HG02763 (cell line): ENCODE results near the gene PHF21A.
"Not testable (repeated sequence)": the region's sequence is repeated elsewhere in the genome, so short reads cannot be mapped to it uniquely, and the experiment has no call there.

ENCODE experiments used
- ATAC-seq: cut with Tn5 transposase; IDR thresholded peaks from one replicate; pipeline ENCODE4 v1.9.1; 2021; ENCODE audit warnings: mild to moderate bottlenecking, moderate library complexity; ENCODE audit not compliant: unreplicated experiment

Gene PHF21A

DNA sequence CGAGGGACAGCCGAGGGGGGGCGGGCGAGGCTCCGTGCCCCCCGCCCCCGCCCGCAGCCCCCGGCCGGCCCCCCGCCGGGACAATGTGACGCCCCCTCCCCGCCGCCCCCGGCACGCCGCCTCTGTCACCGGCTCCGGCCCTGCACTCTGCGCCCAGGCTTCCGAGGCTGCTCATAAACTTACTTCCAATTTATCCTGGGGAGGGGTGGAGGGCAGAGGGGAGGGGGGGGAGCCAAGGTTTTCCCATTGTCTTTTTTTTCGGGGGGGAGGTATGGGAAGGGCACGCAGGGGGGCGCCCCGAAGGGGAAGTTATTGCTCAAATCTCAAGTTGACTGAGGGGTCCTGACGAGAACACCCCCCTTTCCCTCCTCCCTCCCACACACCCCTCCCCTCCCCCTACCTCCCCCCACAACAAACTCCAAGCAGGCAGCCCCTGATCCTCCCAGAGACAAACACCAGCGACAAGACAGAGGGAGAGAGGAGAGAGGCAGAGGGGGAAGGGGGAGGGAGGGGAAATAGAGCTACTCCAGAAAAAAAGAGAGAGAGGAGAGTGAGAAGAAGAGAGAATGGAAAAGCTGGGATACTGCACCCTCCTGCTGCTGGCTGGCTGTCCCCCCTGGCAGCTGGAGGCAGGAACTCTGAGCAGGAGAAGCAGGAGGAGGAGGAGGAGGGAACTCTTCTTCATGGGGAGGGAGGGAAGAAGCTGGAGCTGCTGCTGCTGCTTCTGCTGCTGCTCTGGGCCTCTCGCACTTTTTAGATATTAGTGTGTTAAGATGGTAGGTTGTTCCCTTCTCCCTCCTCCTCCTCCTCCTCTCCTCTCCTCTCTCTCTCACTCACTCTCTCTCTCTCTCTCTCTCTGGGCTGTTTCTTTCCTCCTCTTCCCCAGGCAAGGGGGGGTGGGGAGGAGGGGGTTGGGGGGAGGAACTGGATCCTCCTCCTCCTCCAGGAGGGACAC is 631 bp downstream of the PHF21A start:
- peak; percentile 1 for ATAC-seq

DNA sequence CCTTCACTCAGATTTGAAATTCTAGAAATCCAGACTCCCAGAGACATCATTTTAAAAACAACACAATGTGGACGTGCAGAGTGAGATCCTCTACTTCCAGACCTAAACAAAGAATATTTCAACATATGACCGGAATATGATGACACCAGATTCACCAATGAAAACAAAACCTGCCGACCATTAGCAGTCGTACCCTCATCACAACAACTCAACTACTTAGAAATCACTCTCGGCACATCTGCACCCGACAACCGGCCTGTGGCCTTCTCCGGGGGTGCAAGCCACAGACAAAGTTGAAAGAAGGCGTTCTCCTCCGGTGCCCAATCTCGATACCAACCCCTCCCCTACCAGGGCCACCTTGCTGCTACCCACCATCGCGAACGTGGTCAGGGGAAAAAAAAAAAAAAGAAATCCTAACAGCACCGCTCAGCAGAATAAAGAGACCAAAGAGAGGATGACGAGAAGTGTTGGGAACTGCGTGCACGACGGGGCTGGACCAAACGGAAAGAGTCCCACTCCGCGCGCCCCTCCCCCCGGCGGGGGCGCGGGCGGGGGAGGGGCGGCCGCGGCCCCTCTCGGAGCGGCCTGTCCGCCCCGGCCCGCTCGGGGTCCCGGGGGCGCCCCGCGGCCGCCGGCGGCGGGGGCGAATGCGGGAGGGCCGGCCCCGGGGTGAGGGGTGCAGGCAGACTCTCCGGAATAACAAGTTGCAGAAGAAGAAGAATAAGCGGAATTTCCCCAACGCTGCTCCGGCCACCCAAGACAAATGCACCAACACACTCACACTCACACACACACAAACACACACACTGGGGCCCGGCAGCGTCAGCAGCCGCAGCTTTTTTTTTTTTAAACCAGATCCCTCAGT is 1.7 kb downstream of the PHF21A start:
- peak; percentile 25 for ATAC-seq

DNA sequence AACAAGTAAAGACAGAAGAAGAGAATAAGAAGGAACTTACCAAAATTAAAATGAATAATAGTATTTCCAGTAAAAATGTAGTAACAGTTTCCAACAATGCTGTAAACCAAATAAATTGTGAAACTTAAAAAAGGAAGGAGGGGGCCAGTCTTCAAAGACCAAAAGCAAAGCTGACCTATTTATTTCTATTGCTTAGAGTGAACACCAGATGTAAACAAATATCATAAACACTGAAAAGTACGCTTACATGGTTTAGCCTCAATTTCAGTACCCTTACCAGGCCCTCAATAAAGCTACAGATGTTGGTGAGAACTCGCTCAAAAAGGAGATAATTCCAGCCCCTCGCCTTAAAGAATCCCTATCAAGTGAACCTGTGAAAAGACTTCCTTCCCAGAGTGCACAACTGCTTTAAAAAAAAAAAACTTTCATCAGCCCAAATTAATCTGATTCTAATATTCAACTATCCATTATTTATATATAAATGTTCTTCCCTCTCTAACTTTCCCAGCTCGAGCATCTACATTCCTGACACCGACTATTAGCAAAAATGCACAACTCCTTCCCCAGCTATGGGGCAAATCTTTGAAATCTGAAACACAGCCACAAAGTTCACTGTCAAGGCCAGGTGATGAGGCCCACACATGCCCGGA is 2.4 kb downstream of the PHF21A start:
- no peak for ATAC-seq

DNA sequence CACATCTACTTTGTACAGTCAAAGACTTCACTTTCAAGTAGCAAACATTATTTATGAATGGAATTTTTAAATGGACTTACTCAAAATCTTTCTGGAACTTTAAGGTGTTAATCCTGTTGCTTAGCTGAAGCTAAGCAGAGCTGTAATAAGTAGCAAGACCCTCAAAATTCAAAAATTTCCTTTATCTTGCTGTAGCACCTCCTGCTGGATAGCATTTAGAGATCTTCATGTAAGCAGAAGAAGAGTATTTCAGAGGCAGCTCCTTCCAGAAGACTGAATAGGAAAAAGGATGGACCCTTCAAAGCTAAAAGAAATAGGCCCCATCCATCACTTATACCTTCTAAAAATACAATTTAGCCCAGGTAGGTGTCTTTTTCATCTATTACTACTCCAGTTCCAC is 3.4 kb downstream of the PHF21A start:
- ATAC-seq: no peak

- ATAC-seq: not testable (repeated sequence)
Observed at GRCh38 chr11:46116712-46117037, 4.6 kb downstream of the PHF21A start.

GRCh38 chr11:46116007-46116711 is 5.1 kb downstream of the PHF21A start:
- ATAC-seq: no peak

DNA sequence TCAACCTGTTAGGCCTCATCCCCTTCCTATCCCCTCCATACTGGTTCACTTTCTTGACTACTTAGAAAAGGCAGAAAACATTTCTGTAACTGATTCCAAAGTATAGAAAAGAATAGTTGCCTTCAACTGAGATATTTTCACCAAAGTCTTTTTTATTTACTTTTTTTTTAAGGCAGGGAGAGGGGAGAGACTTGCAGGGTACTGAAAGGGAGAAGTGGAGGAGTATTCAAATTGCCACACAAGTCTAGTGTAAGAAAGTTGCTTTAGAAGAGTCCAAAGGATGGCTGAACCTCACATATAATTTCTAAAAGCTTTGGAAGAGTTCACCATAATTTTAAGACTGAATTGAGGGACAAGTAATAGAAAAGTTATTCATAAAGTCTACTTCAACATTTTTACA is 6.3 kb downstream of the PHF21A start:
- no peak for ATAC-seq

GRCh38 chr11:46114378-46114777 is 6.9 kb downstream of the PHF21A start:
- no peak for ATAC-seq

DNA sequence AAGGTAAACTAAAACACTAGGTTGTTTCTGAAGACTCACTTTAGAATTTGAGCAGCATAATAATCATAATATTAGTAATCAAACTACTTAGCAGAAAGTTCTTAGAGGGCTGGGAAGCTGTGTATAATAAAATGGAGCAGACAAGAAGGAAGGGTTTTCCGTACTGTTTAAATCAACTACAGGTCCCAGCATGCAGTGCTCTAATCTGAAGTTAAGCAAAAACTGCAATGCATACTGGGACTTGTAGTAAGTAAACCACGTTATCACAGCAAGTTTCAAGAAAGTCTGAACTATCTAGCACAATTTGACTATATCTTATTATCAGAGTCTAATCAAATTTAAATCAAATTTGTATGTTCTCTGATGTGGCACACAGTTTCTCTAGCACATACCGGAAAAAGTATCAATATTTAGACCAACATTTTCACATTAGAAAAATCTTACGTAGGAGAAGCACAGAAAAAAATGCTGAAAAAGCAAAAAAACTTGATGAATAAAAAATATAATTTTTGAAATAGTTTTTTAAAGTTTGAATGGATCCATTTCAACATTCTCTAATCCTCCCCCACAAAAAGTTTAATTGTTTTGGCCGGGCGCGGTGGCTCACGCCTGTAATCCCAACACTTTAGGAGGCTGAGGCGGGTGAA is 8.2 kb downstream of the PHF21A start:
- ATAC-seq: no peak

- no peak for ATAC-seq
Observed at GRCh38 chr11:46108751-46109150, 12.5 kb downstream of the PHF21A start.

DNA sequence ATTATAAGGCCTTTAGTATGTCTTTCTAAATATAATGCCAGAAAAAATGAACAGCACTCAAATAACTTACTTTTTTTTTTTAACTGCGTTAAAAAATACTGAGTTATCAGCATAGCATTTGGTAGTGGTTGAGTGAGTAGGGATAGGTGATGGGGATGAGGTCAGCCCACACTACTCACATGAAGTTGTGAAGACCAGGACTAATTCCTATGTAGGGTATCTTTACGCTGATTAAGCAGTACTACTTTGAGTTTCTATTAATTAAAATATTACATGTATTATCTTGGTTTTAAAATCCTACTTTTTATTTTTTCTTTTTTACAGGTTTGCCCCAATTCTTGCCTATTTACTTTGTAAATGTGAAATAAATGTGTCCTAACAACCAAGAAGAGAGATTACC is 13.5 kb downstream of the PHF21A start:
- no peak for ATAC-seq

- no peak for ATAC-seq
Observed at GRCh38 chr11:46107408-46107718, 13.9 kb downstream of the PHF21A start.

DNA sequence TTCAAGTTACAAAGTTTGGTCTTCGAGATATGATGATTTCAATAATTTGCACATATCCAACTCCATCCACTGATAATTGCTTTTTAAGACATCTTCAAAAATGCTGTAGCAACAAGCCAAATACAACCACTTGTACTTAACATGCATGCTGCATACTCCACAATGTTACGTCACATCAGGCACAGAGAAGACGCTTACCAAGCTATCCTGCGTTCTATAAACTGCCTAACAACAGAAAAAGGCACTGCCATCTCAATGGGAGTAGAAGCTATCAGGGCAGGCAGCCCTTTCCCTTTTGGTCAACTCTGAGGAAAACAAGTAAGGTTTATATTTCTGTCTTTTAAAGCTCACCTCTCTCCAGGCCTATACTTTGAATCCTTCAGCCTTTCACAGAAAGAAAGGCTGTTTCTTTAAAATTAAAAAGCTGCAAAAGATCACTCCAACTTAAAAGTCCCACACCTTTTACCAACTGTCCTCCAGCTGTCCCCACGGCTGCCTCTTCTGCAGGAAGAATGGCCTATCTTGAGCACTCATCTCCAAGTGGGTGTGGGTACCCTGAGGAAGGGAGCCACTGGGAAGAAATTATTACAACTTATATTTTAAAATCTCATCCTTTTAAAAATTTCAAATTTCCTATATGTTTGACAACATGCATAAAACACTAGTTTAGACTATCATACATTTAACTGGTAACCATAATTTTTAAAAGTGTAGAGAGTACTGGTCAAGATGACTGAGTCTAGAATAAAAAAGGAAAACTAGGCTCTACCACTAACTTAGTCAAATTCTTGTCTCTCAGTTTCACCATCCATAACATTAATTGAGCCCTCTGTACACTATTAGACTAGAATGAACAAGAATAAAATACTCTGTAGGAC is 14.5 kb downstream of the PHF21A start:
- ATAC-seq: no peak

DNA sequence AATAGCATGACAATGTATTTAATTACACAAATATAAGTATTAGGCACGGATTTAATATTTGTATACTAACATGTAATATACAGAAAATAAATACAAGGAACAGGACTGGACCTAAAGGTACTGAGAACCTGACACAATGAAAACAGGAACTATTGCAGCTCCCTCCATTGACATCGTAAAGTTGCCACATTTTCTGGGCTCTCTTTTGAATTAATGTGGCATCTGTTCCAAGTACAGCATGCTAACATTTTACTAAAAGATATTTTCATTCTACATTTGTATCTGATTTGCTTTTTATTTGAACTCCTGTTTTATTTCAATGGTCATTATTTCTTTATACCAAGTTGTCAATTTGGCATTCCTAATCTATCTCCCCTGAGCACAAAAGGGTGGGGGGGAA is 15.3 kb downstream of the PHF21A start:
- ATAC-seq: no peak

DNA sequence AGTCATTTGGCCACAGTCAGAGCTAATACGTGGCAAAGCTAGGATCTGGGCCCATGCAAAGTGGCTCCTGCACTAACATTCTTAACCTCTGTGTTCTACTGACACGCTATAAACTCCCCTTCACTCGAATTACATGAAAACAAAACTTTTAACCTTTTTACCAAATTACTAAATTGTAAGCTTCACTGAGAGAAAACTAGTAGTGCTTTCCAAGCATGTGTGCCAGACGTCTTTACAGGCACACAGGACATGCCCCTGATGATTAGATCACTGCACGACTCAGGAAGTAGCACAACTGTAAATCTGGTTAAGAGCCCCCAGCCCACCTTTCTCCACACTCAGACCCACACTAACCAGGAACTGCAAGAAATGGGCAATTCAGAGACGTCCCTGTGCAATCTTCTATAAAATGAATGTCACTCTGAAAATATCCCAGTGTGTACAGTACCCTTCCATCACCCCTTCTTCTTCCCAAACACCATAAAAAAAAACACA is 16.1 kb downstream of the PHF21A start:
- ATAC-seq: no peak

- no peak for ATAC-seq
Observed at GRCh38 chr11:46102843-46103242, 18.4 kb downstream of the PHF21A start.

DNA sequence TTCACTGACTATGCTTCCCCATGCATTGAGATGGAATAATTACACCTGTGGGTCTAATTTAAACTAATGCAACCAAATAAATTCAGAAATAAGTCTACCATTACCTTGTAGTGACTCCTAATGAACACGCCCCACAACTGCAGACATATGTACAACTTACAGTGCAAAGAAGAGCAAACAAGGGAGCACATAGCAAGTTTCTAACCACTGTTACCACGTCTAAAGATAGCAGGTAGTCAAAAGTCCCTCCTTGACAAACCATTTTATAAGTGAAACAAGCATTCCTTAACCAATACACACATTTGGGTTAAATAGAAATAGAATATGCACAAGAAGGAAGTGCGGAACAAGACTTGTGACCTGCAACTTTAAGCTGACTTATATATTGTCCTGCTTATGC is 20.6 kb downstream of the PHF21A start:
- ATAC-seq: peak; percentile 65

GRCh38 chr11:46099963-46100316 is 21.3 kb downstream of the PHF21A start:
- no peak for ATAC-seq

DNA sequence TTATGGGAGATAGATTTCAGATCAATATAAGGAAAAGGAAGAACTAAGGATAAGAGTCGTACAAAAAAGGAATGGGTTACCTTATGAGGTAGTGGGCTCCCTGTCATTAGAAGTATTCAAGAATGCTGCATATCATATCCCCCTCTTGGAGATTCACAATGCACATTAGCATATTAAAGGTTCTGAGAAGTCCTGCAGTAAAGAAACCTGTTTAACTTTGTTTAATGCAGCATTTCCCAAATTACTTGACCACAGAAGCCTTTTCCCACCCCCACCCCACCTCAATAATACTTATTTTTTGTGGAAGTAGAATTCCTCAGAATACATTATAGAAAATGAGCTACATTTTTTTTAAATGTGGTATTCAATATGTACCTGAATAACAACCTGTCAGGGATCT is 30.9 kb downstream of the PHF21A start:
- ATAC-seq: no peak
